ENCODE results near the gene TAF4.
A peak's percentile ranks its signal among the peaks of the same experiment; 100 is the strongest.

The TAF4 gene, protein sequence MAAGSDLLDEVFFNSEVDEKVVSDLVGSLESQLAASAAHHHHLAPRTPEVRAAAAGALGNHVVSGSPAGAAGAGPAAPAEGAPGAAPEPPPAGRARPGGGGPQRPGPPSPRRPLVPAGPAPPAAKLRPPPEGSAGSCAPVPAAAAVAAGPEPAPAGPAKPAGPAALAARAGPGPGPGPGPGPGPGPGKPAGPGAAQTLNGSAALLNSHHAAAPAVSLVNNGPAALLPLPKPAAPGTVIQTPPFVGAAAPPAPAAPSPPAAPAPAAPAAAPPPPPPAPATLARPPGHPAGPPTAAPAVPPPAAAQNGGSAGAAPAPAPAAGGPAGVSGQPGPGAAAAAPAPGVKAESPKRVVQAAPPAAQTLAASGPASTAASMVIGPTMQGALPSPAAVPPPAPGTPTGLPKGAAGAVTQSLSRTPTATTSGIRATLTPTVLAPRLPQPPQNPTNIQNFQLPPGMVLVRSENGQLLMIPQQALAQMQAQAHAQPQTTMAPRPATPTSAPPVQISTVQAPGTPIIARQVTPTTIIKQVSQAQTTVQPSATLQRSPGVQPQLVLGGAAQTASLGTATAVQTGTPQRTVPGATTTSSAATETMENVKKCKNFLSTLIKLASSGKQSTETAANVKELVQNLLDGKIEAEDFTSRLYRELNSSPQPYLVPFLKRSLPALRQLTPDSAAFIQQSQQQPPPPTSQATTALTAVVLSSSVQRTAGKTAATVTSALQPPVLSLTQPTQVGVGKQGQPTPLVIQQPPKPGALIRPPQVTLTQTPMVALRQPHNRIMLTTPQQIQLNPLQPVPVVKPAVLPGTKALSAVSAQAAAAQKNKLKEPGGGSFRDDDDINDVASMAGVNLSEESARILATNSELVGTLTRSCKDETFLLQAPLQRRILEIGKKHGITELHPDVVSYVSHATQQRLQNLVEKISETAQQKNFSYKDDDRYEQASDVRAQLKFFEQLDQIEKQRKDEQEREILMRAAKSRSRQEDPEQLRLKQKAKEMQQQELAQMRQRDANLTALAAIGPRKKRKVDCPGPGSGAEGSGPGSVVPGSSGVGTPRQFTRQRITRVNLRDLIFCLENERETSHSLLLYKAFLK

DNA sequence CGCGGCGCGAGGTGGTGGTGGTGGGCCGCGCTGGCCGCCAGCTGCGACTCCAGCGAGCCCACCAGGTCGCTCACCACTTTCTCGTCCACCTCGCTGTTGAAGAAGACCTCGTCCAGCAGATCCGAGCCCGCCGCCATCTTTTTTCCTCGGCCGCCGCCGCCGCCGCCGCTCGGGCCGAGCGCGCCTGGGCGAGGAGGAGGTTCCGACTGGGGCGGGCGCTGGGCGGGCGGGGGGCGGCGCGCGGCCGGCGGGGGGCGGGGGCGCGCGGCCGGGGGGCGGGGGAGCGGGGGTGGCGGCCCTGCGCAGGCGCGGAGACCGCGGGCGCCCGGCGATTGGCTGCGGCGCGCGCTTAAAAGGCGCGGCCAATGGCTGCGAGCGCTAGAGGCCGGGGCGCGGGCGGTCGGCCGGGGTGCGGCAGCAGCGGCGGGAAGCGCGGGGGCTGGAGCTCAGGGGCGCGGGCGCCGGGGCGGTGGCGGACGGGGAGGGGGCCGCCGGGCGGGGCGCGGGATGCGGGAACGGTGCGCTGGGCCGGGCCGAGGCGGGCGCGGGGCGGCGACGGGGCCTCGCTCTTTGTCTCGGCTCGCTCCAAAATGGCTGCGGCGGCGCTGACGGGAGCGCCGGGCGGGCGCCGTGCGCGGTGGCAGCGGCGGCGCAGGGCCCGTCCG, at the start of gene TAF4:
TSS of gene TAF4 (minus strand) at position 208 of the 665 bp plus-strand sequence. CDS start at position 137, 71 bp downstream.
- Histone ChIP-seq H3K27ac (ENCODE audit: low read length) (no peak within 1 kb of the TSS), H3K27me3 (ENCODE audit: control insufficient read depth, insufficient read depth, low read length) (no peaks in the 10 kb centered on the region), H3K36me3 (ENCODE audit: control insufficient read depth, insufficient read depth, low read length) (no peaks in the 10 kb centered on the region; the same call in 1 of the 2 replicates), H3K4me1 (ENCODE audit: control insufficient read depth, insufficient read depth, low read length) (peaks cover 13% of the 10 kb centered on the region), H3K9me3 (ENCODE audit: control insufficient read depth, insufficient read depth, low read length) (no peaks in the 10 kb centered on the region), H3K4me3 (ENCODE audit: low read length) (peak within 1 kb of the TSS; percentile 100; the same call in 1 of the 2 replicates)
- no peak for DNase-seq (ENCODE audit: low read depth, low spot score)
- WGBS (ENCODE audit: insufficient coverage, insufficient read length), result no CpG with 5 or more reads among the region's 116 CpGs

DNA sequence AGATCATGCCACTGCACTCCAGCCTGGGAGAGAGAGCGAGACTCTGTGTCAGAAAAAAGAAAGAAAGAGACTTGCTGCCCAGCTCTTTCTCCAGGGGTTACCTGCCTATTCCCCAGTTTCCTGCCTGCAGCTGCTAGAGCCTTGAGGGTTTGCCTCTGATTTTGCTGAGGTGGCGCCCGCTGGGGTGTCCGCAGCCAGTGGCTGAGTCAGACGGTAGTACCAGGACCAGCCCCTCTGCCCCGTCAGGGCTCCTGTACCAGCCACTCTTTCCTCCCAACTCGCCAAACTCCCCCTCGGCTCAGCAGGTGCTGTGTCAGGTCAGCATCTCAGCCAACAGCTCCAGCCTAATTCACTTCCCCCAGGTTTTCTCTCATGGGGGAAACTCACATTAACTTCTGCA, 49.2 kb upstream of the TAF4 start:
- no peaks in the 10 kb centered on the region for H3K9me3 ChIP-seq (ENCODE audit: control insufficient read depth, insufficient read depth, low read length)
- H3K27ac ChIP-seq (ENCODE audit: low read length), result no peak overlapping the region
- H3K36me3 ChIP-seq (ENCODE audit: control insufficient read depth, insufficient read depth, low read length), result no peaks in the 10 kb centered on the region
- H3K4me3 ChIP-seq (ENCODE audit: low read length), result no peak overlapping the region
- no peak for DNase-seq (ENCODE audit: low read depth, low spot score)
- no peaks in the 10 kb centered on the region for H3K4me1 ChIP-seq (ENCODE audit: control insufficient read depth, insufficient read depth, low read length)
- WGBS (ENCODE audit: insufficient coverage, insufficient read length), result no CpG with 5 or more reads among the region's 8 CpGs
- H3K27me3 ChIP-seq (ENCODE audit: control insufficient read depth, insufficient read depth, low read length), result no peaks in the 10 kb centered on the region

DNA sequence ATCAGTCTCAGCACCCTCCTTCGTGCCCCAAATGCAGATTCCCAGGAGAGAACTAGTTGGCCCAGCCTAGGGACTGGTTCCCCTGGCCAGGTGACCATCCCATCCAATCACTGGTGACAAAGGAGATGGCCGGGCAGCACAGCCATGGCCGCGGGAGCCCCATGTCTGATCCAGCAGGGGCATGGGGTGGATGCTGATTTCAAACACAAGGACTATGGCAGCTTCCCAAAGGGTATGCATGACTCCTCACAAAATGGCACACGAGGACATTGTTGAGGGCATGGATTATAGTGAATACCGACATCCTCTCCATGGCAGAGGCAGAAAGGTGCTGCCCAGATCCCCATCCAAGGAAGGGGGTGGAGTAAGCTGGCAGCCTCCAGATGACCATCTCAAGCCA, 46.7 kb upstream of the TAF4 start:
- no peak for DNase-seq (ENCODE audit: low read depth, low spot score)
- Histone ChIP-seq H3K4me3 (ENCODE audit: low read length) (no peak overlapping the region), H3K36me3 (ENCODE audit: control insufficient read depth, insufficient read depth, low read length) (no peaks in the 10 kb centered on the region), H3K9me3 (ENCODE audit: control insufficient read depth, insufficient read depth, low read length) (no peaks in the 10 kb centered on the region), H3K27ac (ENCODE audit: low read length) (no peak overlapping the region), H3K27me3 (ENCODE audit: control insufficient read depth, insufficient read depth, low read length) (no peaks in the 10 kb centered on the region), H3K4me1 (ENCODE audit: control insufficient read depth, insufficient read depth, low read length) (no peaks in the 10 kb centered on the region)
- WGBS (ENCODE audit: insufficient coverage, insufficient read length), result no CpG with 5 or more reads among the region's 6 CpGs

DNA sequence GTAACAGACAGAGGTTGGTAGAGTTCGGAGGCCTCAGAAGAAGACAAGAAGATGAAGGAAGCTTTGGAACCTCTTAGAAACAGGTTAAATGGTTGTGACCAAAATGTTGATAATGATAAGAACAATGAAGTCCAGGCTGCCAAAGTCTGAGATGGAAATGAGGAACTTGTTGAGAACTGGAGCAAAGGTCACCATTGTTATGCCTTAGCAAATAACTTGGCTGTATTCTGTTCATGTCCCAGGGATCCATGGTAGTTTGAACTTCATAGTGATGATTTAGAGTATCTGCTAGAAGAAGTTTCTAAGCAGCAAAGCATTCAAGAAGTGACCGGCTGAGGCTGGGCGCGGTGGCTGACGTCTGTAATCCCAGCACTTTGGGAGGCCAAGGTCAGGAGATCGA, 45.5 kb upstream of the TAF4 start:
- Histone ChIP-seq H3K27me3 (ENCODE audit: control insufficient read depth, insufficient read depth, low read length) (no peaks in the 10 kb centered on the region), H3K36me3 (ENCODE audit: control insufficient read depth, insufficient read depth, low read length) (no peaks in the 10 kb centered on the region), H3K4me1 (ENCODE audit: control insufficient read depth, insufficient read depth, low read length) (no peaks in the 10 kb centered on the region), H3K9me3 (ENCODE audit: control insufficient read depth, insufficient read depth, low read length) (no peaks in the 10 kb centered on the region), H3K4me3 (ENCODE audit: low read length) (no peak overlapping the region), H3K27ac (ENCODE audit: low read length) (no peak overlapping the region)
- no peak for DNase-seq (ENCODE audit: low read depth, low spot score)
- no CpG with 5 or more reads among the region's 6 CpGs for WGBS (ENCODE audit: insufficient coverage, insufficient read length)

DNA sequence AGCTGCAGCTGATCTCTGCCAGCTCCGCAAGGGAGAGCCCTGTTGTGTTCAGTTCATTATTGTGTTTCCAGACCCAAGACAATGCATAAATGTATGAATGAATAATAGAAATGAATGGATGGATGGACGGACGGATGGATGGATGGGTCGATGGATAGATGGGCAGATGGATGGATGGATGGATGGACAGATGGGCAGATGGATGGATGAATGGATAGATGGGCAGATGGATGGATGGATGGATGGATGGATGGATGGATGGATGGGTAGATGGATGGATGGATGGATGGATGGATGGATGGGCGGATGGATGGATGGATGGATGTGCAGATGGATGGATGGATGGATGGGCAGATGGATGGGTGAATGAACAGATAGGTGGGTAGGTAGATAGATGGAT, 39.9 kb upstream of the TAF4 start:
- 100% methylated on average over 3 of the region's 5 CpGs for WGBS (ENCODE audit: insufficient coverage, insufficient read length)
- DNase-seq (ENCODE audit: low read depth, low spot score), result no peak
- Histone ChIP-seq H3K36me3 (ENCODE audit: control insufficient read depth, insufficient read depth, low read length) (no peaks in the 10 kb centered on the region), H3K9me3 (ENCODE audit: control insufficient read depth, insufficient read depth, low read length) (no peaks in the 10 kb centered on the region), H3K4me3 (ENCODE audit: low read length) (no peak overlapping the region), H3K4me1 (ENCODE audit: control insufficient read depth, insufficient read depth, low read length) (peaks cover 3% of the 10 kb centered on the region; the same call in 1 of the 2 replicates), H3K27ac (ENCODE audit: low read length) (no peak overlapping the region), H3K27me3 (ENCODE audit: control insufficient read depth, insufficient read depth, low read length) (no peaks in the 10 kb centered on the region)

DNA sequence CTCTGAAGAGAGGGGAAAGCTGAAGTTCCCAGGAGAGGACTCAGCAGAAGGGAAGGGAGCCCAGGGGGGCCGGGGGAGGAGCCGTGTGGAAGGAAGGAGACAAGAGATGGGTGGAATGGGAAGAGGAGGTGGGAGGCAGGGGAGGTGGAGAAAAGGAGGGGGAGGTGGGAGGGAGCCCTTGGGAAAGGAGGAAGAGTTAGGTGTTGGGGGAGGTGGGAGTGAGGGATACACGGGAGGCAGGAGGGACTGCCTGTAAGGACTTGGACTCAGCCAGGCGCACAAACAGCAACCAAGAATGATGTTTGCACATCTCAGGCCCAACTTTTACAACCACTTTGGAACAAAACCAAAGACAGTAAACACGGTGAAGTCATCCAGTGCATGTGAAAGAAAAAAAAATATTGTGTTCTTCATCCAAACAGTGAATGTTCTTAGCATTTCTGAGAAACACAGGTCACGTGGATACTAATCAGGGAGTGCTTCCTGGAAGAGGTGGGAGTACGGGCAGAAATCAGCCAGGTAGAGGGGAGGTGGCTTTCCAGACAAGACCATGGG, 39.2 kb upstream of the TAF4 start:
- no peaks in the 10 kb centered on the region for H3K27me3 ChIP-seq (ENCODE audit: control insufficient read depth, insufficient read depth, low read length)
- WGBS (ENCODE audit: insufficient coverage, insufficient read length), result no CpG with 5 or more reads among the region's 7 CpGs
- H3K9me3 ChIP-seq (ENCODE audit: control insufficient read depth, insufficient read depth, low read length), result no peaks in the 10 kb centered on the region
- H3K27ac ChIP-seq (ENCODE audit: low read length), result no peak overlapping the region
- no peaks in the 10 kb centered on the region for H3K36me3 ChIP-seq (ENCODE audit: control insufficient read depth, insufficient read depth, low read length)
- peaks cover 3% of the 10 kb centered on the region; the same call in 1 of the 2 replicates for H3K4me1 ChIP-seq (ENCODE audit: control insufficient read depth, insufficient read depth, low read length)
- no peak overlapping the region for H3K4me3 ChIP-seq (ENCODE audit: low read length)
- DNase-seq (ENCODE audit: low read depth, low spot score), result no peak

DNA sequence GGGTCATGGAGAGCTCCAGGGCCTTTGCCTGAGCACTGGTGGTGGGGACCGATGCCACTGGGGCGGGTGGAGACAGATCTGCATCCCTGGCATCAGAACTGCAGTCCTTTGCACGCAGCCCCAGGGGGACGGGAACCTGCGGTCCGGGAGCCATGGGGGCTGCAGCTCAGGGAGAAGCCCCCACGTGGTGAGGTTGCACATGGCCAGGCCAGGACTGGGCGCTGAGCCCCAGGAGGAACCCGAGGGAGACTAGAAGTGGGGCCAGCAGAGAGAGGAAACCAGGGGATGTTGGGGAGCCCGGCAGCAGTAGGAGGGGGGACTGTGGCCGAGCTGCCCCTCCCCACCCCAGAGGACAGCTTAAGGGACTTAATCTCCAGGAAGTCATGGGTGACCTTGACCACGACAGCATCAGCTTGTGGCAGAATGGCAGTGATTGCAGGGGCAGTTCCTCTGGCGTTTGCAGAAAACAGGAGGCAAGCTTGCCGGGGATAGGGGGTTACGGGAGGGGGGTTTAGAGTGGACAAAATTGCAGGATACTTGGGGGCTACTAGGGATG, 38.6 kb upstream of the TAF4 start:
- H3K9me3 ChIP-seq (ENCODE audit: control insufficient read depth, insufficient read depth, low read length), result no peaks in the 10 kb centered on the region
- no CpG with 5 or more reads among the region's 15 CpGs for WGBS (ENCODE audit: insufficient coverage, insufficient read length)
- peaks cover 3% of the 10 kb centered on the region; the same call in 1 of the 2 replicates for H3K4me1 ChIP-seq (ENCODE audit: control insufficient read depth, insufficient read depth, low read length)
- DNase-seq (ENCODE audit: low read depth, low spot score), result no peak
- no peaks in the 10 kb centered on the region for H3K27me3 ChIP-seq (ENCODE audit: control insufficient read depth, insufficient read depth, low read length)
- no peak overlapping the region for H3K27ac ChIP-seq (ENCODE audit: low read length)
- H3K4me3 ChIP-seq (ENCODE audit: low read length), result no peak overlapping the region
- H3K36me3 ChIP-seq (ENCODE audit: control insufficient read depth, insufficient read depth, low read length), result no peaks in the 10 kb centered on the region

DNA sequence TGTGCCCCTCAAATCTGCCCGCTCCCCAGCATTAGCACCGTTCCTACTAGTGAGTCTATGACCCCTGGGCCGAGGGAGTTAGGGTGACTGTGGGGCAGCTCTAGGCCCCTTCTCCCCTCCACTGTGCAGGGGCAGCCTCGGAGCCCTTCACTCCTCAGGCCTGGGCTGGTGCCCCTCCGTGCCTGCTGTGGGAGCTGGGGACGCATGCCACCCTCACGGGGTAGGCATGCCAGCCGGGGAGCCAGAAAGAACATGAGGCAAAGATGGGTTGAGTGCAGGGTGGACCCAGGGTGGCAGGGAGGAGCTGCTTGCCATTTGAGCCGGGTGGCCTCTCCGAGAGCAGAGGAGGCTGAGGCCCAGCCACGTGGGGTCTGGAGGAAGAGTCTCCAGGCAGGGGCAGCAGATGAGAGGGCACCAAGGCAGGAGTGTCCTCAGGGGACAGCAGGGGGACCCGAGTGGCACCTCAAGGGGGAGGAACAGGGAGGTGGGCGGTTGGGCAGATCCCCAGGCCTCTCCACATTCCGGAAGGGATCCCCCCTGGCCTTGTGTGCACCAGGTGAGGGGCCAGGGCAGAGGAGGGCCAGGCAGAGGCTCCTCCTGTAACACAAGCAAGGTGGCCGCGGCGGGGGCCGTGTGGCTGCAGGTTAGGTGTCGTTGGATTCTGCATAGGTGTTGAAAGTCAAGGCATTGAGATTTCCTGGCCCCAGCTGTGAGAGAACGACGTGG, 38.0 kb upstream of the TAF4 start:
- Histone ChIP-seq H3K4me1 (ENCODE audit: control insufficient read depth, insufficient read depth, low read length) (peaks cover 3% of the 10 kb centered on the region; the same call in 1 of the 2 replicates), H3K36me3 (ENCODE audit: control insufficient read depth, insufficient read depth, low read length) (no peaks in the 10 kb centered on the region), H3K27me3 (ENCODE audit: control insufficient read depth, insufficient read depth, low read length) (no peaks in the 10 kb centered on the region), H3K4me3 (ENCODE audit: low read length) (no peak overlapping the region), H3K27ac (ENCODE audit: low read length) (no peak overlapping the region), H3K9me3 (ENCODE audit: control insufficient read depth, insufficient read depth, low read length) (no peaks in the 10 kb centered on the region)
- no peak for DNase-seq (ENCODE audit: low read depth, low spot score)
- no CpG with 5 or more reads among the region's 21 CpGs for WGBS (ENCODE audit: insufficient coverage, insufficient read length)

DNA sequence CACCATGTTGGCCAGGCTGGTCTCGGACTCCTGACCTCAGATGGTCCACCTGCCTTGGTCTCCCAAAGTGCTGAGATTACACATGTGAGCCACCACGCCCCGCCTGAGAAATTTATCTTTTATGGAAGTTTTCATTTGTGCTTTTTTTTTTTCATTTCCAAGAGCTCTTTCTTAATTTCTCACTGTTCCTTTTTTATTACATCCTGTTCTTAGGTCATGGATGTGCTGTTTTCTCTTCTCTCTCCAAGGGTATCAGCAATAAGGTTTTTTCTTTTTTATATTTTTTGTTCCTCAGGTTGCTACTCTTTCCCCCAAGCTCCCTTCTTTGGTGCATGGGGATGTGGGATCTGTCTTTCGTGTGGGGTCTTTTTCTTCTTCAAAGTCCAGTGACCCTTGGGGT, 35.4 kb upstream of the TAF4 start:
- no peaks in the 10 kb centered on the region for H3K9me3 ChIP-seq (ENCODE audit: control insufficient read depth, insufficient read depth, low read length)
- no CpG with 5 or more reads among the region's 4 CpGs for WGBS (ENCODE audit: insufficient coverage, insufficient read length)
- H3K36me3 ChIP-seq (ENCODE audit: control insufficient read depth, insufficient read depth, low read length), result no peaks in the 10 kb centered on the region
- H3K4me1 ChIP-seq (ENCODE audit: control insufficient read depth, insufficient read depth, low read length), result peaks cover 3% of the 10 kb centered on the region; the same call in 1 of the 2 replicates
- H3K27ac ChIP-seq (ENCODE audit: low read length), result no peak overlapping the region
- DNase-seq (ENCODE audit: low read depth, low spot score), result no peak
- H3K27me3 ChIP-seq (ENCODE audit: control insufficient read depth, insufficient read depth, low read length), result no peaks in the 10 kb centered on the region
- H3K4me3 ChIP-seq (ENCODE audit: low read length), result no peak overlapping the region

Data from iPS DF 6.9 (cell line).